GM19455 (cell line): ENCODE results near the gene ZNF414.

ENCODE experiments used
- ATAC-seq: cut with Tn5 transposase; IDR thresholded peaks from one replicate; pipeline ENCODE4 v1.9.1; 2021; ENCODE audit not compliant: unreplicated experiment

Gene ZNF414

DNA sequence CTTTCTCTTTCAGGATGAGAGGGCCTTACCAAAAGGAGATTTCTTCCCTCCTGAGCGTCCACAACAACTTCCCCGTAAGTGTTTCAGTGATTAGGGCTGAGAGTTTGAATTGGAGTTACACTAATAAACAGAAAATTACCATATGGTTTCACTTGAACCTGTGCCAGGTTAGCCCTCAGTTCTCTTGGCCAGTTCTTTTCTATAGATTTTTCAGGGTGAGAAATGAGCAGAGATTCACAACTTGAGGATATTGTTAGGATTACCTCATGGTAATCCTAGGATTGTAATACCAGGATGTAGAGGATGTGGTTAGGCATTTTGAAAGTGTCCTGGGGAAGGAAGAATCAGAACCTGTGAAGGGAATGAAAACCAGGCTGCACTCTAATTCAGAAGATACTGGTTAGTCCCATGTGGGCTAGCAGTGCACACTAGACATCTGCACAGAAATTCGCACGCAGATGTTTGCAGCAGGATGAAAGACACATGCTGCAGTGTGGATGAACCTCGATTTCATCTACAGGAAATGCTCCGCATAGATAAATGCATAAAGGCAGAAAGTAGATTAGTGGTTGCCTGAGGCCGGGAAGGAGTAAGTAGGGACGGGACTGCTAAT is 45.1 kb downstream of the ZNF414 start:
- no peak for ATAC-seq

DNA sequence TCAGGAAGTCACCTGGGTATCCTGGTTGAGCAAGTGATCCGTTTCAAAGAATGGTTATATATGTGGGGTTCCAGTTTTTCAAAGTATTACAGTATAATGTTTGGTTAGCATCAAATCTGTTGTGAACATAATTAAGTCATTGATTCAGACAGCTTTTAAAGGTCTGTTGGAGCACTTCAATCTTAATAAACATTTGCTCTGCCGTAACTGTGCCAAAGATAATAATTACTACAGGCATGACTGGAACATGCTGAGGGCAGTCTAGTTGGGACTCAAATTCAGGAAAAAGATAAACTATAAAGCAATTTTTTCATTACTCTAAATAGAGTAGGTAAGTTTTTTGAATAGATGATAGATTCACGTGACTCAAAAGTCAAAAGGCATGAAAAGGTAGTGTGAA is 45.8 kb downstream of the ZNF414 start:
- no peak for ATAC-seq

DNA sequence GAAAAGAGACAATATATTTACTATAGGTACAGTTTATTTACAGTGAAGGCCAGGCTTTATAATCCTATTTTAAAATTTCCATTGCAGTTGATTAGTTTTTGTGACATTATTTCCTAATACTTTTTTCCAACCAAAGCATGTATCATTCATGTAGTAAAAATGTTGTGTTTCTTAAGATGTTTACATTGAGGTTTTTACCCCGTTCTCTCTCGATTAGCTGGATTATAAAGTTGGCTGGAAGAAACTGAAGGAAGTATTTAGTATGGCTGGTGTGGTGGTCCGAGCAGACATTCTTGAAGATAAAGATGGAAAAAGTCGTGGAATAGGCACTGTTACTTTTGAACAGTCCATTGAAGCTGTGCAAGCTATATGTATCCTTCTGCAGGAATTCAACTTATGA is 47.9 kb downstream of the ZNF414 start:
- ATAC-seq: no peak

DNA sequence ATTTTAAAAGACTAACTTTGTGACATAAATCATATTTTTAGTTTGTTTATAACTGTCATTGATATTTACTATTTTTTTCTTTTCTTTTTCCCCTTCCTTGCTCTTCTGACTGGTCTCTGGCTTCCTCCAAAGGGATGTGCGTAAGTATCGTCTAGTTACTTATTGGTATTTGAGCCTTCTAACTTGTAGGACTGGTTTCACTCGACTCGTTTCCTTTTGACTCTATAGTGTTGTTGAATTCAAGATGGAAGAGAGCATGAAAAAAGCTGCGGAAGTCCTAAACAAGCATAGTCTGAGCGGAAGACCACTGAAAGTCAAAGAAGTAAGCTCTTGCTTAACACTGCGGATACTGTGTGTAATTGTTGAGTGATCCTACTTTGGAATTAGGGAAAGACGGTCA is 50.6 kb downstream of the ZNF414 start:
- no peak for ATAC-seq

DNA sequence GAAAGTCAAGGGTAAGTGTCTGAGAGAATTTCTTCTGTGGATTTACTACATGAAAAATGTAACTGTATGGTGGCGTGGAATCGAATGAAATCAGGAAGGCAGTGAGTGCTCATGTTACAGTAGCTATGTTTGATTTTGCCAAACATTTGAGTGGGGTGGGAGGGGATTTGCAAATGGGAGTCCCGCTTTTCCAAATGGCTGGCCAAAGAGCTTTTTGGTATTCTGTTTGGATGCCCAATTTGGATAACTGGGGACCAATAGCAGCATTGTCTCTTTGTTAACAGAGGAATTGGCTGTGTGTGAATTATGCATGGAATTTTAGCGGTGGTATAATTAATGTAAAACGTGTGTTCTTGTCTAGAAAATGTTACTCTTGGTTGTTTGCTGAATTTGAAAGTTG is 51.4 kb downstream of the ZNF414 start:
- ATAC-seq: no peak

DNA sequence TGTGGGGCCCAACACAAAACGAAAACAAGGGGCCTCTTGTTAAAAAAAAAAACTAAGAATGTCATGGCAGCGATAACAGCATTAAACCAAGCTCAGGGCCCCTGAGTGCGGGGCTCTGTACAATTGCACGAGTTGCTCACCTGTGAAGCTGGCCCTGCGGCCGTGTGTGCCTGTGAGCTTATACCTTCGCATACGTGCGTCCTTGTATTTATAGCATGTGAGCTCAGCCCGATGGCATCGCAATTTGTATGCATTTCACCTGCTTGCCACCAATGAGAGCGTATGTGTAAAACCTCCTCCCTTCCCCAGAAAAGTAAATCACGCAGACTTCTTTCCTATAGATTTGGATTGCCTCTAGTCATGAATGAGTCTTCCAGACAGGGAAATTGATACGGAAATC is 52.1 kb downstream of the ZNF414 start:
- ATAC-seq: no peak

DNA sequence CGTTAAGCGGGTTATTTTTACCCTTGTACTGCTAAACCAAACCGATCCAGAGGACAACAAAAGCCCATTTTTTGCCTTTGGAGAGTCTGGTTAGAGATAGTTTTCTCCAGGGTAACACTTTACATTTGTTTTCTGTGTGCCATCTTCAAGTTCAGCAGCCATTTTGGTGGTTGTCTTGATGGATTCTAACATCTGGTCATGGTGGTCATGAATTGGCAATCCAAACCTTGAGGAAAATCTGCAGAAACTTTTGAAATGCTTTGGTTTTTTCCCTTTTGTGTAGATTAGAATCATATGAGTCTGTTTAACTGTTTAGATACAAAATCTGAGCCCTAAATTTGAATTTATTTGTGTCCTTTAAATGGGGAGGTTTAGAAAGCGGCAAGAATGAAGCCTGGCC is 52.6 kb downstream of the ZNF414 start:
- ATAC-seq: no peak

DNA sequence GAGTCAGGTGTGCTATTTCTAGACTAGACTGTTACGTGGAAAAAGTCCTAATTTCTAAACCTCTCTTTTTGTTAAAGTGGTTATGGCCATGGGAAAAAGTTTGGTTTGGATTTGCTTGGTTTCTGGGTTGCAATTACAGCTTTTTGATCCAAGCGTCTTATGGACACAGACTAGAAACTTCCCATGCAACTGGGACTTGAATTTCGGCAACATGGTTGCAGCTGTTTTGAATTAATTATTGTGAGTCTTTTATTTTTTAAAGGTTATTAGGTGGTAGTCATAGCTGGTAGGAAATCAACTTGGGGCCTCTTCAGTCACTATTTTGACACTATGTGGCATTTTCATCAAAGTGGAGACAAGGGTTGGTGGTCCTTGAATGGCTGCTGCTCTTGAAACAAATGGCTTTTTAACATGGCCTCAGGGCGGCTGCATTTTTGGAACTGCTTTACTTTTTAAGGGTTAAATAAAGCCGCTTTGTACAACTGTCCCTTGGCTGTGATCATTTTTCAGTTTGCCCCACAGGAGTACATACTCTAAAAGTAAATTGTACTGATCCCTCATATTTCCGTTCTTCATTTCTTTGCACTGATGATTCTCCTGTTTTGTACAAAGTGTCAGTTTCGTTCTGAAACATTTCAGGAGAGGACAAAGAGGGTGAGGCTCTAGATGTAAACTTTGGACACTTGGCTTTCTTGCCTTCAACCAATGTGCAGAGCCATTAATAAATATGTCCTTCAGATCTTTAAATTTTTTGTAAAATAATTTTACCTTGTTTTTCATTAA is 53.3 kb downstream of the ZNF414 start:
- no peak for ATAC-seq
